ENCODE results near the gene PLBD1.

Gene PLBD1

DNA sequence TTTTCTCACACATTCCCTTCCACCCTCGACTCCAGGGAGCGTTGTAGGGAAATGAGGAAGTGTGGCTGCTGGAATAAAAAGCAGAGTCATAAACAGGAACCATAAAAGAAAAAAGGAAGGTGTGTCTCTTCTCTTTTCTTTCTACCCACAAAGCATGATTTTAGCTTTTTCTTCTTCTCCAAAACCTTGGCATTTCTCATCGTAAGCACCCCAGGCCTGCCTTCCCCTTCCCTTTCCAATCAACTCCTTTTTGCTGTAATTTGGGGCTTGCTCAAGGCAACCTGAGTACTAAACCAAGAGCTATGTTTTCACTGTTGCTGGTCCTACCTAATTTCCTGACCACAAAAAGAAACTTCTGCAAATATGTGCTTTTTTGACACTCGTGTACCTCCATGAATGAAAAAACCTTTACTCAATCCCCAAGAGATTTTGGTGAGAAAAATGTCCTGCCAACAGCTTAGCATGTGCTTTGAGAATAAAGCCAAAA lies 9.2 kb downstream of the PLBD1 start:
- Histone ChIP-seq H3K4me3 (replicated peaks; ENCODE audit: low read depth, low read length) (no peak overlapping the region), H3K27me3 (replicated peaks; ENCODE audit: control insufficient read depth, insufficient read depth, low read length) (no peaks in the 10 kb centered on the region), H3K36me3 (ENCODE audit: control insufficient read depth, insufficient read depth, low read length) (no peaks in the 10 kb centered on the region)
- no peak for DNase-seq (ENCODE audit: extremely low read depth, insufficient read length)
- TF ChIP-seq CTCF (IDR thresholded peaks at IDR 0.05; ENCODE audit: insufficient read depth, low read length, poor library complexity, severe bottlenecking) = no peak

GRCh38 chr12:14557966-14558365 lies 9.7 kb downstream of the PLBD1 start:
- no peak for DNase-seq (ENCODE audit: extremely low read depth, insufficient read length)
- H3K36me3 ChIP-seq (ENCODE audit: control insufficient read depth, insufficient read depth, low read length) = no peaks in the 10 kb centered on the region
- no peaks in the 10 kb centered on the region for H3K27me3 ChIP-seq (replicated peaks; ENCODE audit: control insufficient read depth, insufficient read depth, low read length)
- H3K4me3 ChIP-seq (replicated peaks; ENCODE audit: low read depth, low read length) = no peak overlapping the region
- no peak for TF ChIP-seq CTCF (IDR thresholded peaks at IDR 0.05; ENCODE audit: insufficient read depth, low read length, poor library complexity, severe bottlenecking)

- Histone ChIP-seq H3K27me3 (replicated peaks; ENCODE audit: control insufficient read depth, insufficient read depth, low read length) (no peaks in the 10 kb centered on the region), H3K36me3 (ENCODE audit: control insufficient read depth, insufficient read depth, low read length) (no peaks in the 10 kb centered on the region), H3K4me3 (replicated peaks; ENCODE audit: low read depth, low read length) (no peak overlapping the region)
- no peak for TF ChIP-seq CTCF (IDR thresholded peaks at IDR 0.05; ENCODE audit: insufficient read depth, low read length, poor library complexity, severe bottlenecking)
- no peak for DNase-seq (ENCODE audit: extremely low read depth, insufficient read length)
These were observed 13.2 kb downstream of the PLBD1 start for GRCh38 chr12:14554281-14555007.

- no peak overlapping the region for H3K4me3 ChIP-seq (replicated peaks; ENCODE audit: low read depth, low read length)
- no peak for DNase-seq (ENCODE audit: extremely low read depth, insufficient read length)
These were observed 19.1 kb downstream of the PLBD1 start for GRCh38 chr12:14548609-14549008.

DNA sequence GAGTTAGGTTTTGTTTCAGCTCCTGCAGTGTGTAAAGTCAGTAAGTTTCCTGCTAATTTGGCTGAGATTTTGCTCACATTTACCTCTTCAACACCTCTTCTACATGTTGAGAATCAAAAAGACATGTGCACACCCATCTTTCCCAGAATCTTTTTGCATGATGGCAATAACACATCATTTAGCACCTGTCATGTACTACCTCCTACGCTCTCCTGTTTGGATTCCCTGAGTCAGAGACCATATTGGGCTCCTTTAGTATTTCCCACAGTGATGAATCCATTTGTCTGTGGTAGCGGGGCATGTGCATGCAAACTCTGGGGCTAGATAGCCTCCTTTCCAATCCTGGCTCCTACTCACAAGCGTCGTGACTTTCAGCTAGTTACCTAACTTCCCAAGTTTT lies 20.1 kb downstream of the PLBD1 start:
- Histone ChIP-seq H3K27me3 (replicated peaks; ENCODE audit: control insufficient read depth, insufficient read depth, low read length) (no peaks in the 10 kb centered on the region), H3K36me3 (ENCODE audit: control insufficient read depth, insufficient read depth, low read length) (no peaks in the 10 kb centered on the region), H3K4me3 (replicated peaks; ENCODE audit: low read depth, low read length) (no peak overlapping the region)
- TF ChIP-seq CTCF (IDR thresholded peaks at IDR 0.05; ENCODE audit: insufficient read depth, low read length, poor library complexity, severe bottlenecking) = no peak
- no peak for DNase-seq (ENCODE audit: extremely low read depth, insufficient read length)

More at GRCh38 chr12:14548609-14549008, 19.1 kb downstream of the PLBD1 start:
- no peaks in the 10 kb centered on the region for H3K36me3 ChIP-seq (ENCODE audit: control insufficient read depth, insufficient read depth, low read length)
- no peaks in the 10 kb centered on the region for H3K27me3 ChIP-seq (replicated peaks; ENCODE audit: control insufficient read depth, insufficient read depth, low read length)
- no peak for TF ChIP-seq CTCF (IDR thresholded peaks at IDR 0.05; ENCODE audit: insufficient read depth, low read length, poor library complexity, severe bottlenecking)

All from GM06990 (cell line).